Adrenal gland (tissue), 12 donors: Measurements from ENCODE around the gene LPCAT1. TPM values are rescaled to one million over a fixed set of nuclear protein-coding genes. Genes with fewer than 3 reads are reported as not detected.

Source experiments
- DNase-seq, 7 donors: peaks; one replicate each; pipeline ENCODE4 v3.0.0-alpha.2; 2019 to 2020
- H3K27ac ChIP-seq, 5 donors: fragments of 200-600 bp; sonication (generic) in 4 of 5; 1 replicate in 3 of 5; 2 replicates in 2 of 5; pipeline versions ENCODE4 v1.5.1 to v1.8.0; 2016 to 2020; ENCODE audit warnings: mild to moderate bottlenecking in 1 of 5
- H3K27me3 ChIP-seq: fragments of 200-600 bp; 2 replicates; pipeline ENCODE4 v1.8.0; 2021
- H3K36me3 ChIP-seq, 2 donors: fragments of 200-600 bp; replicated peaks in 1 of 2; 1 replicate in 1 of 2; 2 replicates in 1 of 2; pipeline versions ENCODE4 v1.5.1 to v1.8.0; 2018 to 2022
- H3K4me1 ChIP-seq, 2 donors: fragments of 200-600 bp; replicated peaks in 1 of 2; 1 replicate in 1 of 2; 2 replicates in 1 of 2; pipeline versions ENCODE4 v1.5.1 to v1.8.0; 2018 to 2021
- H3K4me3 ChIP-seq, 4 donors: fragments of 200-600 bp; sonication (generic) in 3 of 4; one replicate each; pipeline ENCODE4 v1.5.1; 2016 to 2018
- H3K9me3 ChIP-seq, 3 donors: fragments of 200-600 bp; sonication (generic) in 1 of 3; replicated peaks in 1 of 3; 1 replicate in 2 of 3; 2 replicates in 1 of 3; pipeline versions ENCODE4 v1.5.1 to v1.8.0; 2016 to 2021
- CTCF ChIP-seq, 6 experiments: fragments of 450-650 bp in 4 of 6; fragments of 200-600 bp in 2 of 6; sonication (generic) in 1 of 6; IDR thresholded peaks; 1 replicate in 5 of 6; 2 replicates in 1 of 6; pipeline versions ENCODE4 v1.5.1 to v1.8.0; 2016 to 2021; ENCODE audit warnings: antibody characterized with exemption in 6 of 6, mild to moderate bottlenecking in 2 of 6, moderate library complexity in 1 of 6
- POLR2A ChIP-seq, 2 donors: fragments of 450-650 bp; IDR thresholded peaks; one replicate each; pipeline ENCODE4 v1.6.1; 2017; ENCODE audit warnings: antibody characterized with exemption in 2 of 2, mild to moderate bottlenecking in 2 of 2, moderate library complexity in 1 of 2
- WGBS, 4 donors: extraction: QIAGEN DNeasy Blood & Tissue Kit in 2 of 4; methylation state at CpG; one replicate each; pipeline versions ENCODE4 v1.1.5 to v1.1.7; 2013 to 2017; 5-methylcytosine and 5-hydroxymethylcytosine counted together
- intact Hi-C, 2 donors: fragments of 100-400 bp; cut with DNase I; formaldehyde crosslinking; loops; one replicate each; pipeline versions ENCODE4 v1.14.1 to v1.15.0; 2022 to 2023
- polyA plus RNA-seq, 3 donors: library from polyadenylated mRNA; stranded (reverse); fragments of 200-250 nt in 2 of 3; fragments of 350-450 nt in 1 of 3; fragmentation: Illumina TruSeq in 1 of 3; extraction: RNeasy Lipid Tissue Mini Kit (QIAGEN cat#74804) in 1 of 3; gene quantifications; one replicate each; pipeline ENCODE4 v1.2.3, GENCODE V29; 2013 to 2014
- total RNA-seq, 9 donors: library from RNA; depleted of rRNA in 4 of 9; stranded (reverse); fragments of >200 nt in 4 of 9; fragments of 120-200 nt in 1 of 9; fragmentation: NEBNext Ultra II Directional in 1 of 9; extraction: Animal tissue kit (Norgen Biotek cat#: 25700) in 1 of 9; gene quantifications; one replicate each; pipeline versions ENCODE4 v1.1.0 to v1.2.4, GENCODE V29; 2013 to 2023
- donor health status: healthy with polysubstance abuse.
- donor health status: Bipolar disorder and iron deficiency.
- donor health status: DM: yes; HTN: yes; CAD: no.
- donor health status: DM: no; HTN: no; CAD: no.
- donor health status: DM: no; HTN: no; CAD: no.
- donor health status: DM: yes; HTN: yes; CAD: no.

The LPCAT1 gene
- total and polyA plus RNA-seq, 12 donors: 23.2 to 59.1 (median 42.6) TPM

GRCh38 chr5:1544294-1544961, 20.7 kb upstream of the LPCAT1 start:
- intact Hi-C loops: no loop called here
- DNase-seq: peak in 1 of 7 donors; percentile 33
- TF ChIP-seq POLR2A (IDR thresholded peaks at IDR 0.05) (no peak), CTCF (IDR thresholded peaks at IDR 0.05) (no peak)

GRCh38 chr5:1543398-1544293, 19.9 kb upstream of the LPCAT1 start:
- intact Hi-C loops: no loop called here
- H3K36me3 ChIP-seq: no peaks in the 10 kb centered on the region
- H3K27me3 ChIP-seq: no peaks in the 10 kb centered on the region
- TF ChIP-seq CTCF (IDR thresholded peaks at IDR 0.05): no peak
- TF ChIP-seq POLR2A (IDR thresholded peaks at IDR 0.05): no peak
- no peak overlapping the region for H3K27ac ChIP-seq
- WGBS, 4 donors: 83 to 92% (median 90%) methylated on average over 8 of the region's 8 CpGs
- peak in 1 of 7 donors; percentile 27 for DNase-seq
- H3K9me3 ChIP-seq: no peaks in the 10 kb centered on the region
- H3K4me3 ChIP-seq: no peak overlapping the region
- H3K4me1 ChIP-seq: no peaks in the 10 kb centered on the region

More at GRCh38 chr5:1544294-1544961, 20.7 kb upstream of the LPCAT1 start:
- 82 to 89% (median 86%) methylated on average over 9 to 12 of the region's 12 CpGs for WGBS, 4 donors
- no peaks in the 10 kb centered on the region for H3K4me1 ChIP-seq
- H3K27ac ChIP-seq: no peak overlapping the region
- no peak overlapping the region for H3K4me3 ChIP-seq
- no peaks in the 10 kb centered on the region for H3K9me3 ChIP-seq
- no peaks in the 10 kb centered on the region for H3K36me3 ChIP-seq
- no peaks in the 10 kb centered on the region for H3K27me3 ChIP-seq

DNA sequence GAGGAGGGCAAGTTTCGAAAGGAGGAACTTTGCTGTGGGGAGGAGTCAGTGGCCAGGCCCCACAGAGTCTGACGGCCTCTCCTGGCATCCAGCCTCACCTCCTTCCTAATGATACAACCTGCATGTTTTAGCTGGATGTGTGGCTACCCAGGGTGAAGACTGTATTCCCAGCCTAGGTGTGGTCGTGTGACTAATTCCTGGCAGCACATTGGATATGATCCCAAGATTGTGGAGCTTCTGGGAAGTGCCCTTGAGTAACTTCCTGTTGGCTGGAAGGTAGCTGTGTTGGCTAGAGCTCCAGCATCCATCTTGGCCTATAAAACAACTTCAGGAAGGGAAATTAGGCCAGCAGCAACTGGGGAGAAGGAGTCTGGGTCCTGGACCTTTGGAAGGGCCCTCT, 19.0 kb upstream of the LPCAT1 start:
- H3K27ac ChIP-seq: no peak overlapping the region

More for the DNA sequence above, 19.0 kb upstream of the LPCAT1 start:
- no peaks in the 10 kb centered on the region for H3K27me3 ChIP-seq
- 50 to 55% (median 53%) methylated on average over 3 of the region's 3 CpGs for WGBS, 4 donors
- H3K36me3 ChIP-seq: no peaks in the 10 kb centered on the region
- TF ChIP-seq POLR2A (IDR thresholded peaks at IDR 0.05) (no peak), CTCF (IDR thresholded peaks at IDR 0.05) (no peak)
- peak in 2 of 7 donors; percentile 51 to 53 for DNase-seq
- no peaks in the 10 kb centered on the region for H3K4me1 ChIP-seq
- intact Hi-C loops: no loop called here
- H3K4me3 ChIP-seq: no peak overlapping the region
- H3K9me3 ChIP-seq: no peaks in the 10 kb centered on the region
